ENCODE results near the gene EPHA6.

DNA sequence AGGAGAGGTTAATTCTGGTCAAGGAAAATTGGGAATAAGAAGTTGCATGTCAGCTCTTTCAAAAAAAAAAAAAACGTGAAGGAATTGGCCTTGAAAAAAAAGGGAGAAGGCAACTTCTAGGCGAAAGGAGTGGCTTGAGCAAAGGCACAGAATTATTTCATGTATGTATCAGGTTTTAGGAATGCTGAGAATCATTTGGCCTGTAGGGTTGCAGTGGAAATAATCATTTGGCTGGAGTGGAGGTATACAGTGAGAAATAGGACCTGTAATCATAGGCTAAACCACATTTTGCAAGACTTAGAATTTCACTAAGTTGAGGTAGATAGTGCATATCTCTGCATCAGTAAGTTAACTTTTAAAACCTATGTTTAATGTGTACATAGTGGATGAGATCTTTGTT, 54.9 kb downstream of the EPHA6 start:
- TF ChIP-seq, protein P1, sequence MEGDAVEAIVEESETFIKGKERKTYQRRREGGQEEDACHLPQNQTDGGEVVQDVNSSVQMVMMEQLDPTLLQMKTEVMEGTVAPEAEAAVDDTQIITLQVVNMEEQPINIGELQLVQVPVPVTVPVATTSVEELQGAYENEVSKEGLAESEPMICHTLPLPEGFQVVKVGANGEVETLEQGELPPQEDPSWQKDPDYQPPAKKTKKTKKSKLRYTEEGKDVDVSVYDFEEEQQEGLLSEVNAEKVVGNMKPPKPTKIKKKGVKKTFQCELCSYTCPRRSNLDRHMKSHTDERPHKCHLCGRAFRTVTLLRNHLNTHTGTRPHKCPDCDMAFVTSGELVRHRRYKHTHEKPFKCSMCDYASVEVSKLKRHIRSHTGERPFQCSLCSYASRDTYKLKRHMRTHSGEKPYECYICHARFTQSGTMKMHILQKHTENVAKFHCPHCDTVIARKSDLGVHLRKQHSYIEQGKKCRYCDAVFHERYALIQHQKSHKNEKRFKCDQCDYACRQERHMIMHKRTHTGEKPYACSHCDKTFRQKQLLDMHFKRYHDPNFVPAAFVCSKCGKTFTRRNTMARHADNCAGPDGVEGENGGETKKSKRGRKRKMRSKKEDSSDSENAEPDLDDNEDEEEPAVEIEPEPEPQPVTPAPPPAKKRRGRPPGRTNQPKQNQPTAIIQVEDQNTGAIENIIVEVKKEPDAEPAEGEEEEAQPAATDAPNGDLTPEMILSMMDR (IDR thresholded peaks at IDR 0.05) = no peak
- TF ChIP-seq EP300 (IDR thresholded peaks at IDR 0.05; ENCODE audit: low read depth) (no peak), POLR2A (IDR thresholded peaks at IDR 0.05) (no peak), POLR2AphosphoS5 (IDR thresholded peaks at IDR 0.05) (no peak)

Measured in transverse colon (tissue), 4 donors.